ENCODE data around the gene SCYL1. TPM values are rescaled to one million over a fixed set of nuclear protein-coding genes. Genes with fewer than 3 reads are reported as not detected.

Gene SCYL1
- total RNA-seq, 2 donors from 2014 or later = 55.0 to 62.3 TPM

GRCh38 chr11:65578667-65579066 is 53.8 kb downstream of the SCYL1 start:
- intact Hi-C loops (cut with DNase I) = no loop called here
- no peak overlapping the region for H3K4me3 ChIP-seq
- no peaks in the 10 kb centered on the region for H3K27me3 ChIP-seq
- ATAC-seq (no peak), DNase-seq (no peak)
- H3K9me3 ChIP-seq = no peaks in the 10 kb centered on the region
- WGBS, 2 donors = 71 to 83% methylated on average over 3 of the region's 3 CpGs
- peaks cover 37% of the 10 kb centered on the region for H3K4me1 ChIP-seq
- no peak overlapping the region for H3K27ac ChIP-seq
- H3K36me3 ChIP-seq (replicated peaks in 1 of 2; ENCODE audit: insufficient read depth in 1 of 2, low read depth in 2 of 2) = peaks cover 0 to 1% of the 10 kb centered on the region in 2 donors
- no peak for TF ChIP-seq CTCF (IDR thresholded peaks at IDR 0.05)
- no peak for TF ChIP-seq POLR2A (IDR thresholded peaks at IDR 0.05)

GRCh38 chr11:65579291-65579690 is 54.4 kb downstream of the SCYL1 start:
- Histone ChIP-seq H3K27ac (no peak overlapping the region), H3K4me1 (peaks cover 33% of the 10 kb centered on the region), H3K4me3 (no peak overlapping the region), H3K27me3 (no peaks in the 10 kb centered on the region), H3K9me3 (no peaks in the 10 kb centered on the region), H3K36me3 (replicated peaks in 1 of 2; ENCODE audit: insufficient read depth in 1 of 2, low read depth in 2 of 2) (peaks cover 0 to 1% of the 10 kb centered on the region in 2 donors)
- no peak for TF ChIP-seq POLR2A (IDR thresholded peaks at IDR 0.05)
- TF ChIP-seq CTCF (IDR thresholded peaks at IDR 0.05) = no peak
- no peak for ATAC-seq
- intact Hi-C loops (cut with DNase I) = no loop called here
- 83 to 91% methylated on average over 4 of the region's 4 CpGs for WGBS, 2 donors
- no peak for DNase-seq

GRCh38 chr11:65580031-65580692 is 55.3 kb downstream of the SCYL1 start:
- Histone ChIP-seq H3K27me3 (no peaks in the 10 kb centered on the region), H3K9me3 (no peaks in the 10 kb centered on the region), H3K4me1 (peaks cover 24% of the 10 kb centered on the region), H3K4me3 (no peak overlapping the region), H3K27ac (no peak overlapping the region), H3K36me3 (replicated peaks in 1 of 2; ENCODE audit: insufficient read depth in 1 of 2, low read depth in 2 of 2) (peaks cover 0 to 1% of the 10 kb centered on the region in 2 donors)
- TF ChIP-seq POLR2A (IDR thresholded peaks at IDR 0.05) (no peak), CTCF (IDR thresholded peaks at IDR 0.05) (no peak)
- ATAC-seq (no peak), DNase-seq (no peak)
- WGBS, 2 donors = 93% methylated on average over 16 of the region's 19 CpGs; no CpG with 5 or more reads in 1 of the 2 donors
- intact Hi-C loops (cut with DNase I) = no loop called here

- Histone ChIP-seq H3K27ac (no peak overlapping the region), H3K36me3 (replicated peaks in 1 of 2; ENCODE audit: insufficient read depth in 1 of 2, low read depth in 2 of 2) (peaks cover 0 to 1% of the 10 kb centered on the region in 2 donors), H3K9me3 (no peaks in the 10 kb centered on the region), H3K4me1 (peaks cover 20% of the 10 kb centered on the region), H3K27me3 (no peaks in the 10 kb centered on the region), H3K4me3 (no peak overlapping the region)
- no peak for TF ChIP-seq CTCF (IDR thresholded peaks at IDR 0.05)
- no peak for TF ChIP-seq POLR2A (IDR thresholded peaks at IDR 0.05)
- 95 to 96% methylated on average over 7 to 8 of the region's 8 CpGs for WGBS, 2 donors
- DNase-seq (no peak), ATAC-seq (no peak)
- intact Hi-C loops (cut with DNase I) = no loop called here
Observed at GRCh38 chr11:65580756-65581155, 55.9 kb downstream of the SCYL1 start.

- TF ChIP-seq POLR2A (IDR thresholded peaks at IDR 0.05) = no peak
- TF ChIP-seq CTCF (IDR thresholded peaks at IDR 0.05) = no peak
- no peak overlapping the region for H3K27ac ChIP-seq
- intact Hi-C loops (cut with DNase I) = no loop called here
- WGBS, 2 donors = 89 to 100% methylated on average over 2 to 3 of the region's 3 CpGs
- H3K36me3 ChIP-seq (replicated peaks in 1 of 2; ENCODE audit: insufficient read depth in 1 of 2, low read depth in 2 of 2) = peaks cover 0 to 1% of the 10 kb centered on the region in 2 donors
- H3K27me3 ChIP-seq = no peaks in the 10 kb centered on the region
- ATAC-seq = no peak
- DNase-seq = no peak
- peaks cover 10% of the 10 kb centered on the region for H3K4me1 ChIP-seq
- H3K9me3 ChIP-seq = no peaks in the 10 kb centered on the region
- H3K4me3 ChIP-seq = no peak overlapping the region
Observed at GRCh38 chr11:65581928-65582327, 57.0 kb downstream of the SCYL1 start.

Data from body of pancreas (tissue), 4 donors.